GM06990 (cell line): ENCODE results near the gene OR56A5.

ENCODE experiments used
- DNase-seq: peaks from one replicate; pipeline ENCODE4 v3.0.0-alpha.2; 2011; ENCODE audit not compliant: insufficient read length; ENCODE audit errors: extremely low read depth
- H3K27me3 ChIP-seq: replicated peaks from 2 replicates; pipeline ENCODE4 v1.6.0; 2011; ENCODE audit warnings: low read length; ENCODE audit not compliant: control insufficient read depth, insufficient read depth
- H3K36me3 ChIP-seq: 2 replicates; pipeline ENCODE4 v1.5.1; 2011; ENCODE audit warnings: low read length; ENCODE audit not compliant: control insufficient read depth, insufficient read depth
- H3K4me3 ChIP-seq: replicated peaks from 2 replicates; pipeline ENCODE4 v1.5.1; 2011; ENCODE audit warnings: low read depth, mild to moderate bottlenecking, control low read depth, low read length
- TF ChIP-seq, protein P1 (sequence below): IDR thresholded peaks from 2 replicates; pipeline ENCODE4 v1.5.1; 2011; ENCODE audit warnings: low read length, control low read depth, mild to moderate bottlenecking, inconsistent platforms; ENCODE audit not compliant: insufficient read depth, poor library complexity, severe bottlenecking

The OR56A5 gene, protein sequence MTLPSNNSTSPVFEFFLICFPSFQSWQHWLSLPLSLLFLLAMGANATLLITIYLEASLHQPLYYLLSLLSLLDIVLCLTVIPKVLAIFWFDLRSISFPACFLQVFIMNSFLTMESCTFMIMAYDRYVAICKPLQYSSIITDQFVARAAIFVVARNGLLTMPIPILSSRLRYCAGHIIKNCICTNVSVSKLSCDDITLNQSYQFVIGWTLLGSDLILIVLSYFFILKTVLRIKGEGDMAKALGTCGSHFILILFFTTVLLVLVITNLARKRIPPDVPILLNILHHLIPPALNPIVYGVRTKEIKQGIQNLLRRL

DNA sequence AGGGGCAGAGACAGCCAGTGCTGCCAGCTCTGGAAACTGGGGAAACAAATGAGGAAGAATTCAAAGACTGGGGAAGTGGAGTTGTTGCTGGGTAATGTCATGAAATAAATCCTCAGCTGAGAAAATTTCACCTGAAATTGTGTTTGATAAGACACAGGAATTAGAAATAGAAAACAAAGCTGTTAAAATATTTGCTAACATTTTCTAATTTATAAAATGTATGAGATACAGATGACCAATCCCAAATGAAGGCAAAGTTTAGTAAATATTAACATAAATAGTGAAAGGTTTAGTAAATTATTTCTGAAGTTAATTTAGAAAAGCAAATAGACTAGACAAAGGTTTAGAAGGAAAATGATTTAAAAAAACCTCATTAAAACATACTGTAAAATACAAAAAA is at the start of gene OR56A5:
Gene OR56A5 (minus strand): TSS at position 101 of the 400 bp plus-strand sequence. CDS start 0 bp downstream, at position 101.
- TF ChIP-seq, protein P1, sequence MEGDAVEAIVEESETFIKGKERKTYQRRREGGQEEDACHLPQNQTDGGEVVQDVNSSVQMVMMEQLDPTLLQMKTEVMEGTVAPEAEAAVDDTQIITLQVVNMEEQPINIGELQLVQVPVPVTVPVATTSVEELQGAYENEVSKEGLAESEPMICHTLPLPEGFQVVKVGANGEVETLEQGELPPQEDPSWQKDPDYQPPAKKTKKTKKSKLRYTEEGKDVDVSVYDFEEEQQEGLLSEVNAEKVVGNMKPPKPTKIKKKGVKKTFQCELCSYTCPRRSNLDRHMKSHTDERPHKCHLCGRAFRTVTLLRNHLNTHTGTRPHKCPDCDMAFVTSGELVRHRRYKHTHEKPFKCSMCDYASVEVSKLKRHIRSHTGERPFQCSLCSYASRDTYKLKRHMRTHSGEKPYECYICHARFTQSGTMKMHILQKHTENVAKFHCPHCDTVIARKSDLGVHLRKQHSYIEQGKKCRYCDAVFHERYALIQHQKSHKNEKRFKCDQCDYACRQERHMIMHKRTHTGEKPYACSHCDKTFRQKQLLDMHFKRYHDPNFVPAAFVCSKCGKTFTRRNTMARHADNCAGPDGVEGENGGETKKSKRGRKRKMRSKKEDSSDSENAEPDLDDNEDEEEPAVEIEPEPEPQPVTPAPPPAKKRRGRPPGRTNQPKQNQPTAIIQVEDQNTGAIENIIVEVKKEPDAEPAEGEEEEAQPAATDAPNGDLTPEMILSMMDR: no peak
- Histone ChIP-seq H3K27me3 (no peaks in the 10 kb centered on the region; the same call in 1 of the 2 replicates), H3K4me3 (no peak within 1 kb of the TSS), H3K36me3 (no peaks in the 10 kb centered on the region)
- no peak for DNase-seq

- no peak for DNase-seq
- Histone ChIP-seq H3K36me3 (no peaks in the 10 kb centered on the region), H3K4me3 (no peak overlapping the region), H3K27me3 (no peaks in the 10 kb centered on the region; the same call in none of the 2 replicates)
- TF ChIP-seq, protein P1: no peak
These were observed 44.7 kb upstream of the OR56A5 start for GRCh38 chr11:6013042-6013441.

DNA sequence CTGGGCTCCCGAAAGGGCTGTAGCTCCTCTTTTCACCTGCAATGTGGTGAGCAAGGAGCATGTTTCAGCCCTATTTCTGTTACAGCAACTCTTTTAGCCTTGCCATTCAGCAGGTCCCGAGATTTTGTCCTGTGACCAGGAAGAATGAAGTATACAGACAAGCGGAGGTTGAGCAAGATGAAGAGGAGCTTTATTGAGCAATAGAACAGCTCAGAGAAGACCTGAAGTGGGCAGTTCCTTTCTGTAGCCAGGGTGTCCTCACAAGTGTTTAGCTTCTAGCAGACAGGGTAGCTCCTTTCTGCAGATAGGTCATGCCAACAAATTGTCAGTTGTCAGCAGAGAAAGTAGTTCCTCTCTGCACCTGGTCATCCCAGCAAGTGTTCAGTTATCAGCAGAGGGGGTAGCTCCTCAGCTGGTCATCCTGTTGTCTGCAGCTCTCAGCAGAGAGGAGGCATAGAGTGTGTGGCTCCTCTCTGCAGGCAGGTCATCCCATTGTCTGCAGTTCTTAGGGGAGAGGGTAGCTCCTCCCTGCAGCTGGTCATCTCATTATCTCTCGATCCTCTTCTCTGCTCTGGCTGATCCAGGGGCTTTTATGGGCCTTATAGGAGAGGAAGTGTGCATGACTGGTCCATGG is 43.9 kb upstream of the OR56A5 start:
- no peak overlapping the region for H3K4me3 ChIP-seq
- no peaks in the 10 kb centered on the region; the same call in none of the 2 replicates for H3K27me3 ChIP-seq
- no peak for DNase-seq
- TF ChIP-seq, protein P1: no peak
- no peaks in the 10 kb centered on the region for H3K36me3 ChIP-seq

DNA sequence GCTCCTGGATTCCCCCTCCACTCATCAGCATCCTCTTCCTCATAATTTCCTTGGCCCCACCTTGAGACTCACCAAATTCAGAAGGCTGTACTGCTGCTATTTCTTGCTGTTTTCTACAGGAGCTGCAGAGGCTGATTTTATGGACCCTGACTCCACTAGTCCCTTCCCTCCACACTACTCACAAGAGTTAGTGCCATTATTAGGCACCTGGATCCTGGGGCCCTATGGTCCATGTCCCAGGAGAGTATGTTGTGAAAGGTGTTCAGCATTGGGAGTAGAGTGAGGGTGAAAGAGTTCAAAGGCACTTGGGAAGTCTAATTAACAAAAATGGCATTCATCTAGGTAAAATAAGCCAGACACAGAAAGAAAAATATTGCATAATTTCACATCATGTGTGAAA is 38.6 kb upstream of the OR56A5 start, which contains the start of gene OR56A4:
Gene OR56A4 (minus strand): TSS at position 101 of the 400 bp plus-strand sequence. CDS start 3,954 bp downstream, outside the sequence.
- no peak for DNase-seq
- Histone ChIP-seq H3K27me3 (no peaks in the 10 kb centered on the region; the same call in none of the 2 replicates), H3K36me3 (no peaks in the 10 kb centered on the region), H3K4me3 (no peak within 1 kb of the TSS)
- TF ChIP-seq, protein P1: no peak

DNA sequence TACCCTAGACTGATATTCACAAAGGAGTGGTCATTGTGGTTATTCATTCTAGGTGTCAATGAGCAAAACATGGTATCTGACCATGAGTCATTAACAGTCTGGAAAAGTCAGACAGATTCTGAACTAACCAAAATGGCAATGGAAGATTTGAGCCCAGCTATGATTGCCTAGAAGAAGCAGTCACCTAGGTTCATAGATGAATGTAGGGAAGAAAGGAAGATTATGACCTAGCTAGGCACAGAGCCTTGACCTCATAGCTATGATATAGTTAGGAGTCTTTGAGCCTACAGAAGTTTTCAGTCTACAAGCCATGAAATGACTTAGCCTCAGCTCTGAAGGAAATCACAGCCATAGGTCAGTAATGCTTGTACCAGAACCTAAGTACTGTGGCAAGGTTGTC is 38.1 kb upstream of the OR56A5 start:
- no peak overlapping the region for H3K4me3 ChIP-seq
- H3K27me3 ChIP-seq: no peaks in the 10 kb centered on the region
- DNase-seq: no peak
- TF ChIP-seq, protein P1: no peak
- H3K36me3 ChIP-seq: no peaks in the 10 kb centered on the region
